Right cardiac atrium (tissue), 5 donors: ENCODE data around the gene ARHGAP24. TPM values are rescaled to one million over a fixed set of nuclear protein-coding genes. Genes with fewer than 3 reads are reported as not detected.

Source experiments
- ATAC-seq, 2 donors: fragments of 200-7000 bp; cut with Tn5 transposase; one replicate each; pipeline versions ENCODE4 v1.8.0 to v1.9.1; 2020; ENCODE audit warnings: moderate library complexity in 2 of 2, mild to moderate bottlenecking in 1 of 2
- DNase-seq, 3 donors: peaks; one replicate each; pipeline ENCODE4 v3.0.0-alpha.2; 2020
- H3K27ac ChIP-seq: one replicate; pipeline ENCODE4 v1.5.1; 2013; ENCODE audit warnings: mild to moderate bottlenecking, low read length, control low read depth, moderate library complexity
- H3K27me3 ChIP-seq: one replicate; pipeline ENCODE4 v1.6.1; 2013; ENCODE audit not compliant: control insufficient read depth, insufficient read depth
- H3K4me1 ChIP-seq: one replicate; pipeline ENCODE4 v1.6.1; 2013; ENCODE audit warnings: low read length; ENCODE audit not compliant: control insufficient read depth, insufficient read depth
- H3K4me3 ChIP-seq: one replicate; pipeline ENCODE4 v1.5.1; 2013; ENCODE audit warnings: low read length, control low read depth
- H3K9me3 ChIP-seq: one replicate; pipeline ENCODE4 v1.6.1; 2013; ENCODE audit warnings: low read length; ENCODE audit not compliant: control insufficient read depth
- WGBS: extraction: QIAGEN DNeasy Blood & Tissue Kit; methylation state at CpG from one replicate; pipeline ENCODE4 v1.1.7; 2013; 5-methylcytosine and 5-hydroxymethylcytosine counted together
- intact Hi-C, 4 donors: fragments of 100-400 bp; cut with DNase I; formaldehyde crosslinking; loops; one replicate each; pipeline versions ENCODE4 v1.11.0 to v1.14.0; 2022 to 2023
- polyA plus RNA-seq: library from polyadenylated mRNA; stranded (reverse); fragments of 200-250 nt; gene quantifications from one replicate; pipeline ENCODE4 v1.2.3, GENCODE V29; 2013
- total RNA-seq, 4 donors: library from RNA; stranded (reverse); fragmentation: NEBNext Ultra II Directional; extraction: Animal tissue kit (Norgen Biotek cat#: 25700); gene quantifications; one replicate each; pipeline ENCODE4 v1.2.1, GENCODE V29; 2021
- donor health status: healthy with polysubstance abuse.
- donor health status: DM: no; HTN: yes; CAD: no.
- donor health status: DM: no; HTN: no; CAD: no.
- donor health status: DM: no; HTN: yes; CAD: no; lungs with severe emphysema.
- donor health status: DM: yes; HTN: yes; CAD: no.

Gene ARHGAP24
- total and polyA plus RNA-seq, 5 donors = 16.7 to 49.3 (median 36.7) TPM

DNA sequence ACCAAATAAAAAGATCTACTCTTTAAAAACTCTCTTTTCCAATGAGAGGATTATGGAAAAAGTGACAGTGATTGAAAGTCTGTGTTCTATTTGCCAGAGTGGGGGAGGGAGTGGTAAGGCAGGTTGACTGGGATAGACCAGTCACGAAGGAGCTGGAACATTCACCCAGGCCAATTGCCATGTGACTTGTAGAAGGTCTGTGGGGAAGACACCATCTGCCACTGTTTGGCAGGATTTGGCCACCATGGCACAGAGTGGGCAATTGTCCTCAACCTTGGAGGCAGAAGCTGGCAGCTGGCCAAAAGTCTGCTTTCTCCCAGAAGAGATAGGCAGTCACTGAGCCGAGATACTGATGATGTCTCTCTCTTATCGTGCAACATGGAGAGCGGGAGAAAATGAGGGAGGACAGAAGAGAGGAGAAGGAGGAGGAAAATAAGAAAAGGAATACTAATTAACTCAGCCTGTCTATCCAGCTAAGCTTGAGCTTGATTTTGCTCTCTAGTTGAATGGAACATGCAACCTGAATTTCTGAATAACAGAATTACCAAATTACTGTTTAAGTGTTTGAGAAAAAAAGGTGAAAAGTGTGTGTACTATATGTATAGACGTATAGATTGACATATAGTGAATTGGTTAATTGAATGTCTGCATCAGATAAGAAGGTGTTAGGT lies 267.1 kb downstream of the ARHGAP24 start:
- Histone ChIP-seq H3K9me3 (no peaks in the 10 kb centered on the region), H3K4me1 (peaks cover 10% of the 10 kb centered on the region), H3K4me3 (no peak overlapping the region), H3K27ac (peak overlapping the region; percentile 36), H3K27me3 (no peaks in the 10 kb centered on the region)
- peak; percentile 43 to 79 (median 77) for DNase-seq
- 56% methylated on average over 5 of the region's 5 CpGs for WGBS
- intact Hi-C loops = loop anchor here in 2 of 4 donors (10.0 kb wide), 2 partner anchors 267 to 597 kb away; partner anchors contain the start of gene ARHGAP24 (in 1 of the 2)
- ATAC-seq = peak; percentile 31 to 42

DNA sequence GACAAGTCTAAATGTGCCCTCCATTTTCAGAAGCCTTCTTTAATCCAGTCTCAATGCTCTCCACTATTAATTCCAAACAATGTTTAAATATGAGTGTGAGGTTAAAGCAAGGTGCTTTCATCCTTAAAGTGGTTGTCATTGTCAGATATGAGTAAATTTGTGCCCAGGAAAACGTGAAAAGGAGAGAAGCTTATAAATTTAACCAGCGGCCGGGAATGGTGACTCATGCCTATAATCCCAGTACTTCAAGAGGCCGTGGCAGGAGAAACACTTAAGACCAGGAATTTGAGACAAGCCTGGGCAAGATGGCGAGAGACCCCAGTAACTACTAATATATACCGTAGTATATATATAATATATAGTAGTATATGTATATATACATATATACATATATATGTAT lies 270.0 kb downstream of the ARHGAP24 start:
- no peaks in the 10 kb centered on the region for H3K27me3 ChIP-seq
- no peak overlapping the region for H3K27ac ChIP-seq
- peaks cover 8% of the 10 kb centered on the region for H3K4me1 ChIP-seq
- no peaks in the 10 kb centered on the region for H3K9me3 ChIP-seq
- H3K4me3 ChIP-seq = no peak overlapping the region
- WGBS = 79% methylated on average over 6 of the region's 6 CpGs
- DNase-seq (no peak), ATAC-seq (no peak)
- intact Hi-C loops = loop anchor here in 3 of 4 donors (5.0 to 10.0 kb wide), 4 partner anchors 268 to 600 kb away; partner anchors contain the start of gene ARHGAP24 (in 2 of the 3)

- Histone ChIP-seq H3K27ac (no peak overlapping the region), H3K4me1 (peaks cover 10% of the 10 kb centered on the region), H3K4me3 (no peak overlapping the region), H3K27me3 (no peaks in the 10 kb centered on the region), H3K9me3 (no peaks in the 10 kb centered on the region)
- DNase-seq (no peak), ATAC-seq (no peak)
- intact Hi-C loops = loop anchor here in 3 of 4 donors (5.0 to 10.0 kb wide), 4 partner anchors 269 to 601 kb away; partner anchors contain the start of gene ARHGAP24 (in 2 of the 3)
- 73% methylated on average over 3 of the region's 3 CpGs for WGBS
These were observed 271.0 kb downstream of the ARHGAP24 start for GRCh38 chr4:85745939-85746338.

DNA sequence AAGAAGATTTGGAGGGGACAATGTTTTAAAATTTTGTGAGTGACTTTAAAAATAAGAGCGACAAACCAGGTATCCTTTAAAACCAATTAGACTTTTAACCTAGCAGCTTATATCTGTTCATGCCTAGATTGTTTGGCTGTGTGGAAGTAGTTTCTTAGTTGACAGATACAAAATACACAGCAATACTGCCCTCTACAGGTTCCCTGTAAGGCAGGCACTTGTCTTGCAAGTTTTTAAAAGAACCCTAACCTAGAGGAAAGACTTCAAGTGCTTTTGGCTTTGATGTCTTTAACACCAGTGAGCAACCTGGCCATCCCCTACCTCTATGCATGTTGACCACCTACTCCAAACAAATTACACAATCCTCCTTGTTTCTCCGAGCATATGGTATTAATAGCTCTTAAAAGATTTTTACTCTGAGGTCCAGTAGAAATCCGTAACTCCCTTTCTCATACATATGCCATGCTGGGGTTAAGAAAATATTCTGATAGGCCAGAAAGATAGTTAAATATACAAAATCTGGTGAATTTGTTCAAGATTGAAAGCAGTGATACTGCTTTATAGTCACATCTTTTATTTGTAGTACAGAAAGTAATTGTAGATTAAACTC lies 273.0 kb downstream of the ARHGAP24 start:
- Histone ChIP-seq H3K27ac (no peak overlapping the region), H3K9me3 (no peaks in the 10 kb centered on the region), H3K4me1 (peaks cover 5% of the 10 kb centered on the region), H3K4me3 (no peak overlapping the region), H3K27me3 (no peaks in the 10 kb centered on the region)
- DNase-seq (no peak), ATAC-seq (peak; percentile 77 to 78)
- WGBS = 31% methylated on average over 3 of the region's 3 CpGs
- intact Hi-C loops = loop anchor here (2.0 to 10.0 kb wide), 5 partner anchors 271 to 603 kb away; partner anchors contain the start of gene ARHGAP24 (in 2 of the 4)

GRCh38 chr4:85748654-85749053 lies 273.7 kb downstream of the ARHGAP24 start:
- Histone ChIP-seq H3K9me3 (no peaks in the 10 kb centered on the region), H3K4me1 (peaks cover 5% of the 10 kb centered on the region), H3K27ac (peak overlapping the region; percentile 17), H3K27me3 (no peaks in the 10 kb centered on the region), H3K4me3 (no peak overlapping the region)
- peak; percentile 55 to 75 for ATAC-seq
- WGBS = 49% methylated on average over 4 of the region's 4 CpGs
- DNase-seq = no peak
- intact Hi-C loops = loop anchor here (2.0 to 10.0 kb wide), 5 partner anchors 271 to 604 kb away; partner anchors contain the start of gene ARHGAP24 (in 2 of the 4)

GRCh38 chr4:85751866-85752265 lies 276.9 kb downstream of the ARHGAP24 start:
- H3K9me3 ChIP-seq = no peaks in the 10 kb centered on the region
- no peak for DNase-seq
- H3K27ac ChIP-seq = no peak overlapping the region
- 83% methylated on average over 2 of the region's 2 CpGs for WGBS
- H3K4me3 ChIP-seq = no peak overlapping the region
- intact Hi-C loops = loop anchor here in 3 of 4 donors (5.0 to 10.0 kb wide), 2 partner anchors 213 to 605 kb away; no protein-coding TSS in a partner anchor
- peaks cover 3% of the 10 kb centered on the region for H3K4me1 ChIP-seq
- H3K27me3 ChIP-seq = no peaks in the 10 kb centered on the region
- no peak for ATAC-seq

- intact Hi-C loops = loop anchor here in 2 of 4 donors (10.0 kb wide), 1 partner anchor 210 kb away; no protein-coding TSS in a partner anchor
- H3K9me3 ChIP-seq = no peaks in the 10 kb centered on the region
- WGBS = 78% methylated on average over 4 of the region's 4 CpGs
These were observed 280.3 kb downstream of the ARHGAP24 start for GRCh38 chr4:85755285-85755684.

DNA sequence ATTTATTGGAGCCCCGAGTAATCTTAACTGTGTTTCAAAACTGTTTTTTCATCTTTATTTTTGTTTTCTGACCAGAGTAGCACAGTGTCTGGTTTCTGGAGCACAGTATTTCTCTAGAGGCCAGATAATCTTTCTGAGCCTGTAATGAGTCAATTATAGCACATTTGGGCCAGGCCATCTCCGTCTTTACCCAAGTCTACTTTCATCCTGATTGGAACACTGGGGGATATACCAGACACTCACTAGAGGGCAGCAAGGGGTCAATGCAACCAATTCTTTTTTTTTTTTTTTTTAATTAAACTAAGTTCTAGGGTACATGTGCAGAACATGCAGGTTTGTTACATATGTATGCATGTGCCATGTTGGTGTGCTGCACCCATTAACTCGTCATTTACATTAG lies 282.0 kb downstream of the ARHGAP24 start:
- peak; percentile 60 to 77 for ATAC-seq
- DNase-seq = no peak

More at GRCh38 chr4:85755285-85755684, 280.3 kb downstream of the ARHGAP24 start:
- ATAC-seq = no peak
- DNase-seq = no peak
- H3K27me3 ChIP-seq = no peaks in the 10 kb centered on the region
- peaks cover 1% of the 10 kb centered on the region for H3K4me1 ChIP-seq
- no peak overlapping the region for H3K27ac ChIP-seq
- no peak overlapping the region for H3K4me3 ChIP-seq

GRCh38 chr4:85759388-85759787 lies 284.4 kb downstream of the ARHGAP24 start:
- H3K27ac ChIP-seq = no peak overlapping the region
- no peaks in the 10 kb centered on the region for H3K27me3 ChIP-seq
- DNase-seq = no peak
- no peaks in the 10 kb centered on the region for H3K9me3 ChIP-seq
- H3K4me3 ChIP-seq = no peak overlapping the region
- peaks cover 5% of the 10 kb centered on the region for H3K4me1 ChIP-seq
- intact Hi-C loops = loop anchor here in 2 of 4 donors (10.0 kb wide), 1 partner anchor 205 kb away; no protein-coding TSS in a partner anchor
- no peak for ATAC-seq
- 96% methylated on average over 3 of the region's 3 CpGs for WGBS

More for the DNA sequence above, 282.0 kb downstream of the ARHGAP24 start:
- intact Hi-C loops = loop anchor here in 2 of 4 donors (10.0 kb wide), 1 partner anchor 208 kb away; no protein-coding TSS in a partner anchor
- H3K27ac ChIP-seq = no peak overlapping the region
- 53% methylated on average over 3 of the region's 3 CpGs for WGBS
- no peak overlapping the region for H3K4me3 ChIP-seq
- peaks cover 2% of the 10 kb centered on the region for H3K4me1 ChIP-seq
- H3K9me3 ChIP-seq = no peaks in the 10 kb centered on the region
- H3K27me3 ChIP-seq = no peaks in the 10 kb centered on the region

DNA sequence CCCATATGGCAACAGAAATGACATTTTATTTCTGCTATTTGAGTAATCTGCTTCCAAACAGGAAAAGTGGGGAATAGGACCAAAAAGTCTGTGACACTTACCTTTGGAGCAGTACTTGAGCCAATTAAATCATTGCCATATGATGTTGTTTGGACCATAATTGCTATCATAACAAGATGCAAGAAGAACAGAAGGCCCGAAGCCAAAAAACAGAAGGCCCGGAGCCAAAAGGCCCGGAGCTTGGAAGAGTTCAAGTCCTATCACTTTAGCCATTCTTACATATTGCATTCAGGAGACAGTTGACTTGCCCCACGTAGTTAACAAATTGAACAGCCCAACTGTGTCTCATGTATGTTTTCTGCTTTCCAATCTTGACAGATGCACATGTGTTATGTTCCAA lies 285.6 kb downstream of the ARHGAP24 start:
- H3K4me3 ChIP-seq = no peak overlapping the region
- no peaks in the 10 kb centered on the region for H3K27me3 ChIP-seq
- DNase-seq (peak in 2 of 3 donors; percentile 49 to 68), ATAC-seq (no peak)
- WGBS = 18% methylated on average over 4 of the region's 4 CpGs
- no peak overlapping the region for H3K27ac ChIP-seq
- peaks cover 5% of the 10 kb centered on the region for H3K4me1 ChIP-seq
- no peaks in the 10 kb centered on the region for H3K9me3 ChIP-seq
- intact Hi-C loops = loop anchor here in 1 of 4 donors (10.0 kb wide), 1 partner anchor 204 kb away; no protein-coding TSS in a partner anchor
